Astrocyte (in vitro differentiated cells and primary cell): Measurements from ENCODE around the gene GYPC.

Experiments
- EZH2 ChIP-seq: IDR thresholded peaks from 2 replicates; pipeline ENCODE4 v1.6.1; 2012; ENCODE audit warnings: mild to moderate bottlenecking, low read length, inconsistent platforms; ENCODE audit not compliant: insufficient read depth
- TF ChIP-seq, protein P1 (sequence below): IDR thresholded peaks from 2 replicates; pipeline ENCODE4 v1.5.1; 2011; ENCODE audit warnings: low read depth, mild to moderate bottlenecking, inconsistent platforms, low read length, moderate library complexity; ENCODE audit not compliant: insufficient read depth

DNA sequence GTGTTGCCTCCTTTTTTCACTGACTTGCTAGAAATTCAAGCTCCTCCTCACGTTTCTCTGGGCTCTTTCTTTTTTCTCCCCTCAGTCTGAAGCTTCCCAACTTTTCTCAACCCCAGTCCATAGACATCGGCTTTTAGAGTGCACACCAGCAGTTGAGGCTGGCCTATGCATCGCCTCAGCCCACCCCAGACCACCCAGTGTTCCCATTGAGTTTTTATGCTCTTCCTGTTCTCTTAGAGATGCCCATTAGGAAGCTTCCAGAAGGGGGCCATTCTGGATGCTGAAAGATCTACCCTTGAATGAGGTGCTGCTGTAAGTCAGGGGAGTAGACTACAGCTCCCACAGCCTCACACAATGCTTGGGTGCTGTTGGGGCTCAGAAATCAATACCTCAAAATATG lies 12.0 kb upstream of the GYPC start:
- TF ChIP-seq, protein P1, sequence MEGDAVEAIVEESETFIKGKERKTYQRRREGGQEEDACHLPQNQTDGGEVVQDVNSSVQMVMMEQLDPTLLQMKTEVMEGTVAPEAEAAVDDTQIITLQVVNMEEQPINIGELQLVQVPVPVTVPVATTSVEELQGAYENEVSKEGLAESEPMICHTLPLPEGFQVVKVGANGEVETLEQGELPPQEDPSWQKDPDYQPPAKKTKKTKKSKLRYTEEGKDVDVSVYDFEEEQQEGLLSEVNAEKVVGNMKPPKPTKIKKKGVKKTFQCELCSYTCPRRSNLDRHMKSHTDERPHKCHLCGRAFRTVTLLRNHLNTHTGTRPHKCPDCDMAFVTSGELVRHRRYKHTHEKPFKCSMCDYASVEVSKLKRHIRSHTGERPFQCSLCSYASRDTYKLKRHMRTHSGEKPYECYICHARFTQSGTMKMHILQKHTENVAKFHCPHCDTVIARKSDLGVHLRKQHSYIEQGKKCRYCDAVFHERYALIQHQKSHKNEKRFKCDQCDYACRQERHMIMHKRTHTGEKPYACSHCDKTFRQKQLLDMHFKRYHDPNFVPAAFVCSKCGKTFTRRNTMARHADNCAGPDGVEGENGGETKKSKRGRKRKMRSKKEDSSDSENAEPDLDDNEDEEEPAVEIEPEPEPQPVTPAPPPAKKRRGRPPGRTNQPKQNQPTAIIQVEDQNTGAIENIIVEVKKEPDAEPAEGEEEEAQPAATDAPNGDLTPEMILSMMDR: no peak
- no peak for TF ChIP-seq EZH2
